ENCODE data around the gene PIP5K1C. TPM values are rescaled to one million over a fixed set of nuclear protein-coding genes. Genes with fewer than 3 reads are reported as not detected.

Gene PIP5K1C
- total and polyA plus RNA-seq, 9 of the 15 experiments (the other 6 are each of a cell fraction or from before 2014, with no cell fraction given): 0.38 to 22.1 (median 4.1) TPM

- TF ChIP-seq NEUROD1 (IDR thresholded peaks at IDR 0.05; ENCODE audit: borderline replicate concordance, low read depth, low read length, partially characterized antibody) (peak; percentile 18), AFF1 (IDR thresholded peaks at IDR 0.05; ENCODE audit: low read depth in 1 of 2, partially characterized antibody in 2 of 2) (no peak), L3MBTL2 (IDR thresholded peaks at IDR 0.05) (no peak), ZNF274 (IDR thresholded peaks at IDR 0.05; ENCODE audit: borderline replicate concordance, low read depth, low read length) (no peak), ZNF12 (CRISPR knock-in tag; IDR thresholded peaks at IDR 0.05) (no peak)
- TF ChIP-seq, protein P1, sequence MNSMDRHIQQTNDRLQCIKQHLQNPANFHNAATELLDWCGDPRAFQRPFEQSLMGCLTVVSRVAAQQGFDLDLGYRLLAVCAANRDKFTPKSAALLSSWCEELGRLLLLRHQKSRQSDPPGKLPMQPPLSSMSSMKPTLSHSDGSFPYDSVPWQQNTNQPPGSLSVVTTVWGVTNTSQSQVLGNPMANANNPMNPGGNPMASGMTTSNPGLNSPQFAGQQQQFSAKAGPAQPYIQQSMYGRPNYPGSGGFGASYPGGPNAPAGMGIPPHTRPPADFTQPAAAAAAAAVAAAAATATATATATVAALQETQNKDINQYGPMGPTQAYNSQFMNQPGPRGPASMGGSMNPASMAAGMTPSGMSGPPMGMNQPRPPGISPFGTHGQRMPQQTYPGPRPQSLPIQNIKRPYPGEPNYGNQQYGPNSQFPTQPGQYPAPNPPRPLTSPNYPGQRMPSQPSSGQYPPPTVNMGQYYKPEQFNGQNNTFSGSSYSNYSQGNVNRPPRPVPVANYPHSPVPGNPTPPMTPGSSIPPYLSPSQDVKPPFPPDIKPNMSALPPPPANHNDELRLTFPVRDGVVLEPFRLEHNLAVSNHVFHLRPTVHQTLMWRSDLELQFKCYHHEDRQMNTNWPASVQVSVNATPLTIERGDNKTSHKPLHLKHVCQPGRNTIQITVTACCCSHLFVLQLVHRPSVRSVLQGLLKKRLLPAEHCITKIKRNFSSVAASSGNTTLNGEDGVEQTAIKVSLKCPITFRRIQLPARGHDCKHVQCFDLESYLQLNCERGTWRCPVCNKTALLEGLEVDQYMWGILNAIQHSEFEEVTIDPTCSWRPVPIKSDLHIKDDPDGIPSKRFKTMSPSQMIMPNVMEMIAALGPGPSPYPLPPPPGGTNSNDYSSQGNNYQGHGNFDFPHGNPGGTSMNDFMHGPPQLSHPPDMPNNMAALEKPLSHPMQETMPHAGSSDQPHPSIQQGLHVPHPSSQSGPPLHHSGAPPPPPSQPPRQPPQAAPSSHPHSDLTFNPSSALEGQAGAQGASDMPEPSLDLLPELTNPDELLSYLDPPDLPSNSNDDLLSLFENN (IDR thresholded peaks at IDR 0.05; ENCODE audit: low read depth in 2 of 2, low read length in 2 of 2): 0 out of 4 replicates have a peak, but pooled peaks of 1 of the 2 experiments have one; percentile 9
These were observed 16.0 kb downstream of the PIP5K1C start (continued) for GRCh38 chr19:3684054-3684816.
